ENCODE results near the gene FAM110D. TPM values are rescaled to one million over a fixed set of nuclear protein-coding genes. Genes with fewer than 3 reads are reported as not detected.

FAM110D gene
- total RNA-seq, 1 experiment from 2014 or later = not detected

- no peak overlapping the region for H3K4me3 ChIP-seq
- CTCF ChIA-PET = interaction anchor here (0.6 kb wide), 1 partner anchor 772 kb away, joined by 4 read pairs; no protein-coding TSS in a partner anchor
Measured at GRCh38 chr1:26124418-26125331, 34.2 kb upstream of the FAM110D start.

GRCh38 chr1:26125382-26125781 is 33.5 kb upstream of the FAM110D start:
- H3K79me2 ChIP-seq (ENCODE audit: low read depth) = peaks cover 25% of the 10 kb centered on the region
- no peaks in the 10 kb centered on the region for H4K20me1 ChIP-seq (ENCODE audit: insufficient read depth)
- TF ChIP-seq CTCF (conservative IDR thresholded peaks at IDR 0.05) (no peak), EZH2 (IDR thresholded peaks at IDR 0.05; ENCODE audit: low read depth) (no peak)
- POLR2A ChIA-PET (ENCODE audit: unreplicated experiment) = interaction anchor here (0.7 kb wide), 1 partner anchor 177 kb away, joined by 5 read pairs; no protein-coding TSS in a partner anchor
- peaks cover 53% of the 10 kb centered on the region for H3F3A ChIP-seq (ENCODE audit: insufficient read depth, low read depth)
- intact Hi-C loops (cut with micrococcal nuclease; ENCODE audit: unreplicated experiment) = no loop called here
- H3K4me1 ChIP-seq (replicated peaks; ENCODE audit: insufficient read depth) = peaks cover 68% of the 10 kb centered on the region
- H3K9me3 ChIP-seq (ENCODE audit: insufficient read depth, low read depth) = no peaks in the 10 kb centered on the region
- H2AFZ ChIP-seq = no peak overlapping the region
- no TSS peak for BruUV-seq (replicated peaks)
- H3K4me2 ChIP-seq = peak overlapping the region; percentile 74
- peak overlapping the region; percentile 95 for H3K27ac ChIP-seq
- peak overlapping the region; percentile 32; the same call in 1 of the 2 replicates for H3K4me3 ChIP-seq
- no peak for DNase-seq
- no peaks in the 10 kb centered on the region for H3K9me2 ChIP-seq (ENCODE audit: insufficient read depth)
- H3K36me3 ChIP-seq (ENCODE audit: low read depth) = peaks cover 16% of the 10 kb centered on the region
- no peaks in the 10 kb centered on the region for H3K27me3 ChIP-seq (ENCODE audit: insufficient read depth, low read depth)
- CTCF ChIA-PET = interaction anchor here (1.6 kb wide), 1 partner anchor 11 kb away, joined by 4 read pairs; no protein-coding TSS in a partner anchor

More at GRCh38 chr1:26124418-26125331, 34.2 kb upstream of the FAM110D start:
- peaks cover 68% of the 10 kb centered on the region for H3K4me1 ChIP-seq (replicated peaks; ENCODE audit: insufficient read depth)
- no TSS peak for BruUV-seq (replicated peaks)
- POLR2A ChIA-PET (ENCODE audit: unreplicated experiment) = no interaction called here
- TF ChIP-seq CTCF (conservative IDR thresholded peaks at IDR 0.05) (no peak), EZH2 (IDR thresholded peaks at IDR 0.05; ENCODE audit: low read depth) (no peak)
- no peaks in the 10 kb centered on the region for H3K27me3 ChIP-seq (ENCODE audit: insufficient read depth, low read depth)
- no peaks in the 10 kb centered on the region for H4K20me1 ChIP-seq (ENCODE audit: insufficient read depth)
- H3K9me3 ChIP-seq (ENCODE audit: insufficient read depth, low read depth) = no peaks in the 10 kb centered on the region
- peaks cover 16% of the 10 kb centered on the region for H3K36me3 ChIP-seq (ENCODE audit: low read depth)
- no peak overlapping the region for H2AFZ ChIP-seq
- H3K4me2 ChIP-seq = peak overlapping the region; percentile 74
- peaks cover 25% of the 10 kb centered on the region for H3K79me2 ChIP-seq (ENCODE audit: low read depth)
- H3K9me2 ChIP-seq (ENCODE audit: insufficient read depth) = no peaks in the 10 kb centered on the region
- peak overlapping the region; percentile 95 for H3K27ac ChIP-seq
- H3F3A ChIP-seq (ENCODE audit: insufficient read depth, low read depth) = peaks cover 53% of the 10 kb centered on the region
- intact Hi-C loops (cut with micrococcal nuclease; ENCODE audit: unreplicated experiment) = no loop called here
- DNase-seq = no peak

- Histone ChIP-seq H3K4me2 (peak overlapping the region; percentile 74), H3K9me2 (ENCODE audit: insufficient read depth) (no peaks in the 10 kb centered on the region), H3K4me3 (peak overlapping the region; percentile 32; the same call in 1 of the 2 replicates), H4K20me1 (ENCODE audit: insufficient read depth) (no peaks in the 10 kb centered on the region), H3K27me3 (ENCODE audit: insufficient read depth, low read depth) (no peaks in the 10 kb centered on the region), H3K4me1 (replicated peaks; ENCODE audit: insufficient read depth) (peaks cover 68% of the 10 kb centered on the region), H3K9me3 (ENCODE audit: insufficient read depth, low read depth) (no peaks in the 10 kb centered on the region), H2AFZ (no peak overlapping the region), H3F3A (ENCODE audit: insufficient read depth, low read depth) (peaks cover 53% of the 10 kb centered on the region), H3K36me3 (ENCODE audit: low read depth) (peaks cover 16% of the 10 kb centered on the region), H3K27ac (peak overlapping the region; percentile 95), H3K79me2 (ENCODE audit: low read depth) (peaks cover 25% of the 10 kb centered on the region)
- TF ChIP-seq EZH2 (IDR thresholded peaks at IDR 0.05; ENCODE audit: low read depth) = no peak
- no peak for TF ChIP-seq CTCF (conservative IDR thresholded peaks at IDR 0.05)
- ChIA-PET CTCF (interaction anchor here (0.6 to 1.6 kb wide), 3 partner anchors 12 to 230 kb away, joined by 3 to 5 read pairs (median 4); no protein-coding TSS in a partner anchor), POLR2A (ENCODE audit: unreplicated experiment) (interaction anchor here (0.6 to 0.7 kb wide), 4 partner anchors 177 to 892 kb away, joined by 3 to 9 read pairs (median 4); no protein-coding TSS in a partner anchor)
- intact Hi-C loops (cut with micrococcal nuclease; ENCODE audit: unreplicated experiment) = loop anchor here (1.0 kb wide), 1 partner anchor 15 kb away; the partner anchor contains the start of gene PDIK1L
- BruUV-seq (replicated peaks) = TSS peak; percentile 95
- no peak for DNase-seq
Measured at GRCh38 chr1:26125946-26126320, 32.9 kb upstream of the FAM110D start.
